Activated T-helper 1 cell treated with Interleukin-2 at 50 U/mL for 16 hours (primary cell): ENCODE data around the gene DTX2.
"Not testable (repeated sequence)": the region's sequence is repeated elsewhere in the genome, so short reads cannot be mapped to it uniquely, and the experiment has no call there.

ENCODE experiments used
- DNase-seq: peaks from one replicate; pipeline ENCODE4 v3.0.0-alpha.2; 2020; ENCODE audit warnings: low read depth

Gene DTX2

GRCh38 chr7:76461464-76462101, at the start of gene DTX2:
Gene DTX2 (plus strand): TSS chr7:76461709. CDS start chr7:76480510, 18,801 bp downstream.
- DNase-seq = peak; percentile 31

DNA sequence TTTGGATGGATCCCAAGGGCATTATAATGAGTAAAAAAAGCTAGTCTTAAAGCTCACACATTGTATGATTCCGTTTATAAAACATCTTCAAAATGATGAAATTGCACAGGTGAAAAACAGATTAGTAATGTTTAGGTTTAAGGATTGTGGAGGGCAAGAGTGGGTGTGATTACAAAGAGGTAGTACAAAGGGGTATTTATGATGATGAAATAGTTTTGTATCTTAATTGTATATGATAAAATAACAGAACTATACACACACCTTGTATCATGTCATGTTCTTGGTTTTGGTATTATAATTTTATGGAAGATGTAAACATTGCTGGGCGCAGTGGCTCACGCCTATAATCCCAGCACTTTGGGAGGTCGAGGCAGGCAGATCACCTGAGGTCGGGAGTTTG, 49.3 kb upstream of the DTX2 start:
- DNase-seq = no peak

- not testable (repeated sequence) for DNase-seq
These were observed 43.7 kb upstream of the DTX2 start for GRCh38 chr7:76417654-76418310.

- not testable (repeated sequence) for DNase-seq
These were observed 40.4 kb upstream of the DTX2 start for GRCh38 chr7:76421097-76421496.

- no peak for DNase-seq
These were observed 37.7 kb upstream of the DTX2 start for GRCh38 chr7:76423666-76424412.

DNA sequence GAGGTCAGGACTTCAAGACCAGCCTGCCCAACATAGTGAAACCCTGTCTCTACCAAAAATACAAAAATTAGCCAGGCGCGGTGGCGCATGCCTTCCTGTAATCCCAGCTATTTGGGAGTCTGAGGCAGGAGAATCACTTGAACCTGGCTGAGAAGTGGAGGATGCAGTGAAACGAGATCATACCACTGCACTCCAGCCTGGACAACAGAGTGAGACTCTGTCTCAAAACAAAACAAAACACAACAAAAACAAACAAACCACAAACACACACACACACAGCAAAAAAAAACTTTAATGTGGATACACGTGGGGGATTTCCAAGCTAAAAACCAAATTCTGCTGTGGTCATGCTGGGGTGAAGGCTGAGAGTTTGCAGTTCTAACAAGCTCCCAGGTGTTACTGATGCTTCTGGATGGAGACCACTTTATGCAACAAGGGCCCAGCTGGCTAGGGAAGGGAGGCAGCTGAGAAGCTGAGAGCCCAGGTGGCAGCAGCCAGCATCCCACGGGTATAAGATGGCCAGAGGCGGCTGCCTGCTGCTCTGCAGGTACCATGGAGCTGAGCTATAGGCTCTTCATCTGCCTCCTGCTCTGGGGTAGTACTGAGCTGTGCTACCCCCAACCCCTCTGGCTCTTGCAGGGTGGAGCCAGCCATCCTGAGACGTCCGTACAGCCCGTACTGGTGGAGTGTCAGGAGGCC, 36.9 kb upstream of the DTX2 start, which contains the start of gene ZP3:
ZP3 (plus strand) TSS at position 538 of the 699 bp plus-strand sequence; CDS start at position 553, 15 bp downstream.
- DNase-seq = no peak

GRCh38 chr7:76425156-76425555, 36.4 kb upstream of the DTX2 start:
- DNase-seq = no peak

- DNase-seq = not testable (repeated sequence)
These were observed 36.0 kb upstream of the DTX2 start for GRCh38 chr7:76425558-76425957.

- no peak for DNase-seq
These were observed 35.3 kb upstream of the DTX2 start for GRCh38 chr7:76426246-76426645.

DNA sequence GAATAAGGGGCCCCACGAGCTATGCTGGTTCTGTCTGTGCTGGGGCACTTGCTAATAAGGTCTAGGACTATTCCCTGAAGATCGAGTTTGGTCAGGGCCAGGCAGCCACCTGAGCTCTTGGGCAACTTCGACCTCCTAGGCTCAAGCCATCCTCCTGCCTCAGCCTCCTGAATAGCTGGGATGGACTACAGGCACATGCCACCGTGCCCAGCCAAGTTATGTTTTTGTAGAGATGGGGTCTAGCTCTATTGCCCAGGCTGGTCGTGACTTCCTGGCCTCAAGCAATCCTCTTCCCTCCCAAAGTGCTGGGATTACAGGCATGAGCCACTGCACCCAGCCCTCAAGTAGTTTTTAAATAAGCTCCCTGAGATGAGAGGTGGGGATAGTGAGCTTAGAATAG, 33.9 kb upstream of the DTX2 start:
- DNase-seq = no peak

DNA sequence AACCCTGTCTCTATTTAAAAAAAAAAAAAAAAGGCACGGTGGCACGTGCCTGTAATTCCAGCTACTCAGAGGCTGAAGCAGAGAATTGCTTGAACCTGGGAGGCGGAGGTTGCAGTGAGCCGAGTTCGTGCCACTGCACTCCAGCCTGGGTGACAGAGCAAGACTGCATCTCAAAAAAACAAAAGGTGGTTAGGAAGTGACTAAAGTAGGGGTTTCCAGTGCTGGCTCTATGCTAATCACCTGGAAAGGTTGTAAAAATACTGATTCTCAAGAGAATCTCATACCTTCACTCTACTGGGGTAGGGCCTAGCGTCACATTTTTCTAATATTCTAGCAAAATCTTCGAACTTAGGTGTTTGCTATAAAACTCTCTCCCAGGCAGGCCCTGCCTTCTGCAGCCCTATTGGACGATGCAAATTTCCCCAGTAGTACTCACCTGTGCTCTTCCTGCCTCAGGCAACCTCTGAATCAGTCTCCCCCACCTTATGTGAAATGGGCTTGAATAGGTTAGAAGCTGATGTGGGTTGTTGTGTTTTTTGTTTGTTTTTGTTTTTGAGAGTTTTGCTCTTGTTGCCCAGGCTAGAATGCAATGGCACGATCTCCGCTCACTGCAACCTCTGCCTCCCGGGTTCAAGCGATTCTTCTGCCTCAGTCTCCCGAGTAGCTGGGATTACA, 33.2 kb upstream of the DTX2 start:
- DNase-seq = no peak

DNA sequence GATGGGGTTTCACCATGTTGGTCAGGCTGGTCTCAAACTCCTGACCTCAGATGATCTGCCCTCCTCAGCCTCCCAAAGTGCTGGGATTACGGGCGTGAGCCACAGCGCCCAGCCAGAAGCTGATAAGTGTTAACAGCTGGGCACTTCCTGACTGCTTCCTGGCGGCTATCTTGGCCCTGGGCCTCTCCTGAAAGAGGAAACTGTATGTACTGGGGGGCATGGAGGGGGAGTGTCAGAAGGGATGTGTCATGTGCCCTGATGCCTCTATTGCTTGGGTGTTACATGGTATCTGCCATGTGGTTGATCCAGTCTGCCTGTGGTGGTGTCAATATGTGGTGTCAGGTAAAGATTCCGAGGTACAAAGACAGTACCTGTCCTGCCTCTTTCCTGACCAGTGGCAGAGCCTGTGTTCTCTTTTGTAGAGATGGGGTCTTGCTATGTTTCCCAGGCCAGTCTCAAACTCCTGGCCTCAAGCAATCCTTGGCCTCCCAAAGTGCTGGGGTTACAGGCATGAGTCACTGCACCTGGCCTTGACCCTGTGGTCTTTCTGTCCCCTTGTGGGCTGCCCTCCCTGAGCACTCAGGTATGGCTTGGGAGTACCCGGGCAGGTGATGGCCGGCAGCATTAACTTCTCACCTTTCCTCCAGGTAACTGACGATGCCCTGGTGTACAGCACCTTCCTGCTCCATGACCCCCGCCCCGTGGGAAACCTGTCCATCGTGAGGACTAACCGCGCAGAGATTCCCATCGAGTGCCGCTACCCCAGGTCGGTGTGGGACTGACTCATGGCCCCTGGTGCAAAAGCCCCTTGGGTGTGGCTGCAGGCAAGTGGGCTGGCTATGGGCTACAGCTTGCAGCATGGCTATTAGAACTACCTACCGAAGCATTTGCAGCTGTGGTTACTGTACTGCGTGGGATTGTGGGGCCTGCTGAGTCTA, 32.4 kb upstream of the DTX2 start:
- no peak for DNase-seq

DNA sequence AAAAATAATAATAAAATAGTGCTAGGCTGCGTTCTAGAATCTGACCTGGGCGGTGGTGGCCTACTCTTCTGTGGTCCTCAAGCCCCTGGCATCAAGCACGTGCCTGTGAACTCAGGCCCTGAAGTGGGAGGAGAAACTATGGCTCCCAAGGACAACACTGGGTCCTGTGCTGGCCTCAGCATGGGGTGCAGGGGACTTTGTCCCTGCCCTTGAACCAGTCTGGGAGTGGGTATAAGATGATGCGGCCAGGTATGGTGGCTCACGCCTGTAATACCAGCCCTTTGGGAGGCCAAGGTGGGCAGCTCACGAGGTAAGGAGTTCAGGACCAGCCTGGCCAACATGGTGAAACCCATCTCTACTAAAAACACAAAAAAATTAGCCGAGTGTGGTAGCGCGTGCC, 31.3 kb upstream of the DTX2 start:
- DNase-seq = no peak

DNA sequence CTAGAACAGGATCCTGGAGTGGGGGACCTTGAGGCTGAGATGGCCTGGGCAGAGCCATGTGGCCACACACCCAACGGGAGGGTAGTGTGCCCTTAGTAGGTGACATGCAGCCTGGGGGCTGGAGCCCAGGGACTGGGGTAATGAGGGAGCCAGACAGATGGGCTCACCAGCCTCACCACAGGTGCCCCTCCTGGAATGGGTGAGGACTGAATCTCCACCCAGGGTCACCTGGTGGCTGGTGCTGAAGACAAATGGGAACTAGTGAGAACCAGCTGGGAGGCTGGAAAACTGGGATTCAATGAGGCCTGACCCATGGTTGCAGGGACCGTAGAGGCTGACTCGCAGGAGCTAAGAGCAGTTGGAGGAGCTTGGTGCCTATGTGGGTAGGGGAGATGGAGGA, 30.7 kb upstream of the DTX2 start:
- DNase-seq = no peak

DNA sequence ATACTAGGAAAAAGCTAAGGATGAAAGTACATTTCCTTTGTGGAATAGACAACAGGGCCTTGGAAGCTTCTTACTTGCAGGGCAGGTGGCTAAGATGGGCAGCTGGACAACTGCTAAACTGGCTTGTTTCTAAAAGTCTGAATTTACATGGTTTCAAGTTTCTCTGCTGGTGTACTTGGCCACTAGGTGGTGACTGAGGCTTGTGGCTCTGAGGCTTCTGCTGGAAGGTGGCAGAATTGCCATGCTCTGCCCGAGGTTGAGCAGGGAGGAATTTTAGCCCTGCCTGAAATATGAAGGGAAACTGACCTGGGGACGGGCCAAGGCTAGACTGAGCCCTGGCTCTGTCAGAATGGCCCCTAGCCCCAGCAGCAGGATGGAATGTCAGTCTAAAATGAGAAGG, 23.6 kb upstream of the DTX2 start:
- DNase-seq = peak; percentile 25

DNA sequence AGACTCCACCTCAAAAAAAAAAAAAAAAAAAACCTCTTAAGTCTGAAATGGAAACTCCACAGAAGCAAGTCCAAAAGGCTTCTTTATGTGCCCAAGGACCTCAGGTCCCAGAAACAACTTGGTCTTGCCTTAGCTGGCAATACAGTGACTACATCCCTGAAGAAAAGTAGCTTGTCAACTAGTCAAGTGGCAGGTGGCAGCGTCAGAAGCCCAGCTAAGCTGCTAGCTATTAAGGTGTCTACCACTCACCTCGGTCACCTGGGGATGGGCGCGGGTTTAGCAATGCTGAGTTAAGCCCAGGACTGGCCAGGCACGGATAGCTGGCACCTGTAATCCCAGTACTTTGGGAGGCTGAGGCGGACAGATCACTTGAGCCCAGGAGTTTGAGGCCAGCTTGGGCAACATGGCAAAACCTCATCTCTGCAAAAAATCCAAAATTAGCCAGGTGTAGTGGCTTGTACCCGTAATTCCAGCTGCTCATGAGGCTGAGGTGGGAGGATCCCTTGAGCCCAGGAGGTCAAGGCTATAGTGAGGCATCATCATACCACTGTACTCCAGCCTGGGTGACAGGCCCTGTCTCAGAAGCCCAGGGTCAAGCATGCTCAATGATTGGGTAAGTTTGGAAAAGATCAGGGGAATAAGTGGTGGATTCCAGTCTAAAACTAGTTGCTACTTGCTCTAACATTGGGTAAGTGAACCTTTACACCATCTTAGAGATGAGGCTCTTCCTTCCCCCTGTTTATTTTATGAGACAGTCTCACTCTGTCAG, 22.2 kb upstream of the DTX2 start:
- not testable (repeated sequence) for DNase-seq

GRCh38 chr7:76440404-76440803, 21.1 kb upstream of the DTX2 start:
- DNase-seq = not testable (repeated sequence)

- not testable (repeated sequence) for DNase-seq
These were observed 19.7 kb upstream of the DTX2 start for GRCh38 chr7:76441792-76442191.

DNA sequence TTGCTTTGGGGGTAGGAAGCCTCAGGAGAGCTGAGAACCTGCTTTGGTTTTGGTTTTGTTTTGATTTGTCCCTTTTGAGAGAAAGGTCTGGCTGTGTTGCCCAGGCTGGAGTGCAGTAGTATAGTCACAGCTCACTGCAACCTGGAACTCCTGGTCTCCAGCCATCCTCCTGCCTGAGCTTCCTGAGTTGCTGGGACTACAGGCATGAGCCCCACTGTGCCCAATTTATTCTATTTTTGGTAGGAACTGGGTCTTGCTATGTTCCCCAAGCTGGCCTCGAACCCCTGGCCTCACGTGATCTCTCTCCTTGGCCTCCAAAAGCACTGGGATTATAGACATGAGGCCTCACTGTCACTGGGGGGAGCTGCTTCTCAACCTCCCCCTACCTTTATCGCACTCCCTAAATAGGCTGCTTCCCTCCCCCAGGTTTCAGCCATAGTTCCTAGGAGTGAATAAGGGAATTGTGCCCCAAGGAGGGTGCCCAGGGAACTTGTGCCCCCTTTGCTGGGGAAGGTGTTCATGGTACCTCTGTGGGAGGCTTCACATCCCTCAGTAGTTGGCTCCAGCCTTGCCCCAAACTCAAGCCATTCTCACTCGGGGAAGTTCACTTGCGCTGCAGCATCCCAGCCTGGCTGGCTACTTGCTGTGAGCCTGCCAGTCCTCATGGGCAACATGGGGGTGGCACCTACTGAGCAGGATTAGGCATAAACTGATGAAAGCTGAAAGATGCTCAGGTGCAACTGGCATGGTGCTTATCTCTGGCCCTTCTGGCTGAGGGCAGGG, 18.7 kb upstream of the DTX2 start:
- not testable (repeated sequence) for DNase-seq
